Measurements from ENCODE around the gene MAGEF1.

- TF ChIP-seq YY1 (IDR thresholded peaks at IDR 0.05; ENCODE audit: insufficient read depth, insufficient read length) (no peak), SUZ12 (IDR thresholded peaks at IDR 0.05; ENCODE audit: extremely low read depth, insufficient read depth, insufficient read length) (no peak), ZNF274 (IDR thresholded peaks at IDR 0.05; ENCODE audit: low read depth, low read length) (no peak)
Measured at GRCh38 chr3:184726497-184726896, 14.6 kb upstream of the MAGEF1 start.
